ENCODE measurements around the gene RTN4RL2. TPM values are rescaled to one million over a fixed set of nuclear protein-coding genes. Genes with fewer than 3 reads are reported as not detected.

The RTN4RL2 gene
- total RNA-seq, 4 donors from 2014 or later, result 11.2 to 27.6 (median 17.1) TPM

GRCh38 chr11:57515332-57516060 is 55.2 kb downstream of the RTN4RL2 start, which contains the start of gene SLC43A1:
SLC43A1 (minus strand) TSS chr11:57515702; CDS start chr11:57514111, 1,591 bp downstream.
- no peaks in the 10 kb centered on the region for H3K27me3 ChIP-seq
- H3K4me1 ChIP-seq, result peaks cover 9 to 11% of the 10 kb centered on the region in 2 donors
- 0 to 1% methylated on average over 22 to 29 of the region's 66 CpGs for WGBS, 2 donors
- H3K4me3 ChIP-seq (replicated peaks in 1 of 3), result peak within 1 kb of the TSS; percentile 65 to 98 (median 92)
- DNase-seq, result peak; percentile 69 to 70
- no peaks in the 10 kb centered on the region for H3K9me3 ChIP-seq
- peak within 1 kb of the TSS; percentile 47 to 65 (median 60) for H3K27ac ChIP-seq
- no peaks in the 10 kb centered on the region for H3K36me3 ChIP-seq
- TF ChIP-seq CTCF (IDR thresholded peaks at IDR 0.05) (no peak), POLR2A (IDR thresholded peaks at IDR 0.05) (peak in 1 of 2 donors; percentile 46)
- intact Hi-C loops (cut with DNase I), result no loop called here

GRCh38 chr11:57516061-57516443 is 55.7 kb downstream of the RTN4RL2 start:
- Histone ChIP-seq H3K4me3 (replicated peaks in 1 of 3) (peak overlapping the region; percentile 65 to 98 (median 92)), H3K9me3 (no peaks in the 10 kb centered on the region), H3K27me3 (no peaks in the 10 kb centered on the region), H3K4me1 (peaks cover 9 to 11% of the 10 kb centered on the region in 2 donors), H3K36me3 (no peaks in the 10 kb centered on the region), H3K27ac (peak overlapping the region in 1 of 3 donors; percentile 65)
- TF ChIP-seq CTCF (IDR thresholded peaks at IDR 0.05) (no peak), POLR2A (IDR thresholded peaks at IDR 0.05) (no peak)
- DNase-seq, result no peak
- WGBS, 2 donors, result 24 to 28% methylated on average over 5 of the region's 5 CpGs
- intact Hi-C loops (cut with DNase I), result no loop called here

GRCh38 chr11:57521116-57521515 is 60.8 kb downstream of the RTN4RL2 start:
- TF ChIP-seq POLR2A (IDR thresholded peaks at IDR 0.05) (no peak), CTCF (IDR thresholded peaks at IDR 0.05) (no peak)
- no peak for DNase-seq
- 93 to 94% methylated on average over 2 of the region's 2 CpGs for WGBS, 2 donors
- Histone ChIP-seq H3K4me1 (no peaks in the 10 kb centered on the region), H3K9me3 (no peaks in the 10 kb centered on the region), H3K4me3 (replicated peaks in 1 of 3) (no peak overlapping the region), H3K27ac (no peak overlapping the region), H3K27me3 (no peaks in the 10 kb centered on the region), H3K36me3 (no peaks in the 10 kb centered on the region)
- intact Hi-C loops (cut with DNase I), result loop anchor here (2.0 to 10.0 kb wide), 2 partner anchors 66 to 174 kb away; no protein-coding TSS in a partner anchor

- H3K4me3 ChIP-seq (replicated peaks in 1 of 3), result no peak overlapping the region
- peaks cover 0 to 6% of the 10 kb centered on the region in 2 donors for H3K4me1 ChIP-seq
- WGBS, 2 donors, result 75 to 81% methylated on average over 4 of the region's 4 CpGs
- H3K27ac ChIP-seq, result no peak overlapping the region
- H3K27me3 ChIP-seq, result no peaks in the 10 kb centered on the region
- TF ChIP-seq CTCF (IDR thresholded peaks at IDR 0.05) (no peak), POLR2A (IDR thresholded peaks at IDR 0.05) (no peak)
- DNase-seq, result no peak
- H3K9me3 ChIP-seq, result no peaks in the 10 kb centered on the region
- intact Hi-C loops (cut with DNase I), result loop anchor here (10.0 kb wide), 1 partner anchor 69 kb away; no protein-coding TSS in a partner anchor
- no peaks in the 10 kb centered on the region for H3K36me3 ChIP-seq
Measured at GRCh38 chr11:57523419-57523818, 63.1 kb downstream of the RTN4RL2 start.

Small RNA genes lying within 50 kb of the gene (small RNA-seq; reads per million reads assigned to genes)
- gene RNA5SP341, result not detected

Other genes starting within 250 kb of the RTN4RL2 start
- 1 to 10 TPM; 4.4 to 6.1 (median 4.8) TPM for gene APLNR, start 223.3 kb upstream of the RTN4RL2 start, total RNA-seq
- gene TNKS1BP1, start 135.6 kb upstream of the RTN4RL2 start, total RNA-seq, result 100 to 1,000 TPM in 1 of 4 donors, 10 to 100 TPM in 3; 52.3 to 106 (median 85.2) TPM
- 10 to 100 TPM; 70.0 to 86.5 (median 78.1) TPM for gene SSRP1, start 124.6 kb upstream of the RTN4RL2 start, total RNA-seq
- gene P2RX3, start 122.2 kb upstream of the RTN4RL2 start, total RNA-seq, result not detected
- gene PRG3, start 79.4 kb upstream of the RTN4RL2 start, total RNA-seq, result not detected
- under 1 TPM in 3 of 4 donors, not detected in 1; 0.22 to 0.94 (median 0.71) TPM for gene PRG2, start 69.9 kb upstream of the RTN4RL2 start, total RNA-seq
- 100 to 1,000 TPM; 124 to 321 (median 218) TPM for gene SLC43A3, start 33.4 kb upstream of the RTN4RL2 start, total RNA-seq
- 10 to 100 TPM; 20.3 to 64.1 (median 28.8) TPM for gene SLC43A1, start 55.2 kb downstream of the RTN4RL2 start, total RNA-seq
- gene TIMM10, start 70.2 kb downstream of the RTN4RL2 start, total RNA-seq, result 10 to 100 TPM; 29.8 to 43.7 (median 37.4) TPM
- not detected for gene SMTNL1, start 77.1 kb downstream of the RTN4RL2 start, total RNA-seq
- gene UBE2L6, start 107.1 kb downstream of the RTN4RL2 start, total RNA-seq, result 10 to 100 TPM; 30.8 to 41.7 (median 38.8) TPM
- 100 to 1,000 TPM; 107 to 343 (median 196) TPM for gene SERPING1, start 137.2 kb downstream of the RTN4RL2 start, total RNA-seq
- gene YPEL4, start 189.4 kb downstream of the RTN4RL2 start, total RNA-seq, result 1 to 10 TPM in 2 of 4 donors, not detected in 2; 1.1 to 1.7 TPM
- gene CLP1, start 197.2 kb downstream of the RTN4RL2 start, total RNA-seq, result 10 to 100 TPM; 10.7 to 15.9 (median 14.1) TPM
- 10 to 100 TPM; 55.5 to 77.5 (median 71.6) TPM for gene ZDHHC5, start 207.6 kb downstream of the RTN4RL2 start, total RNA-seq